HG02678 (cell line): ENCODE results near the gene KDM4B.

Source experiments
- ATAC-seq: cut with Tn5 transposase; IDR thresholded peaks from one replicate; pipeline ENCODE4 v1.9.1; 2021; ENCODE audit warnings: mild to moderate bottlenecking, moderate library complexity; ENCODE audit not compliant: unreplicated experiment

Gene KDM4B

GRCh38 chr19:5031231-5032100 is 62.6 kb downstream of the KDM4B start:
- ATAC-seq, result peak; percentile 45

- no peak for ATAC-seq
Observed at GRCh38 chr19:5032101-5032967, 63.4 kb downstream of the KDM4B start.

GRCh38 chr19:5035105-5035761 is 66.3 kb downstream of the KDM4B start:
- ATAC-seq, result no peak

- no peak for ATAC-seq
Observed at GRCh38 chr19:5035793-5036697, 67.1 kb downstream of the KDM4B start.

GRCh38 chr19:5036698-5037563 is 68.0 kb downstream of the KDM4B start:
- no peak for ATAC-seq

- ATAC-seq, result no peak
Observed at GRCh38 chr19:5037936-5038335, 69.0 kb downstream of the KDM4B start.

GRCh38 chr19:5038631-5039271 is 69.8 kb downstream of the KDM4B start:
- no peak for ATAC-seq

- ATAC-seq, result no peak
Observed at GRCh38 chr19:5039642-5040543, 71.0 kb downstream of the KDM4B start.

GRCh38 chr19:5040544-5041167 is 71.7 kb downstream of the KDM4B start:
- ATAC-seq, result no peak

- no peak for ATAC-seq
Observed at GRCh38 chr19:5041168-5041912, 72.4 kb downstream of the KDM4B start.

GRCh38 chr19:5041913-5042187 is 72.9 kb downstream of the KDM4B start:
- no peak for ATAC-seq

- no peak for ATAC-seq
Observed at GRCh38 chr19:5042556-5042955, 73.6 kb downstream of the KDM4B start.

GRCh38 chr19:5045029-5045428 is 76.1 kb downstream of the KDM4B start:
- no peak for ATAC-seq

GRCh38 chr19:5045956-5046338 is 77.0 kb downstream of the KDM4B start:
- no peak for ATAC-seq

GRCh38 chr19:5046339-5047039 is 77.6 kb downstream of the KDM4B start:
- ATAC-seq, result no peak

GRCh38 chr19:5047251-5047935 is 78.5 kb downstream of the KDM4B start:
- ATAC-seq, result no peak
